ENCODE measurements around the gene SHANK3.

DNA sequence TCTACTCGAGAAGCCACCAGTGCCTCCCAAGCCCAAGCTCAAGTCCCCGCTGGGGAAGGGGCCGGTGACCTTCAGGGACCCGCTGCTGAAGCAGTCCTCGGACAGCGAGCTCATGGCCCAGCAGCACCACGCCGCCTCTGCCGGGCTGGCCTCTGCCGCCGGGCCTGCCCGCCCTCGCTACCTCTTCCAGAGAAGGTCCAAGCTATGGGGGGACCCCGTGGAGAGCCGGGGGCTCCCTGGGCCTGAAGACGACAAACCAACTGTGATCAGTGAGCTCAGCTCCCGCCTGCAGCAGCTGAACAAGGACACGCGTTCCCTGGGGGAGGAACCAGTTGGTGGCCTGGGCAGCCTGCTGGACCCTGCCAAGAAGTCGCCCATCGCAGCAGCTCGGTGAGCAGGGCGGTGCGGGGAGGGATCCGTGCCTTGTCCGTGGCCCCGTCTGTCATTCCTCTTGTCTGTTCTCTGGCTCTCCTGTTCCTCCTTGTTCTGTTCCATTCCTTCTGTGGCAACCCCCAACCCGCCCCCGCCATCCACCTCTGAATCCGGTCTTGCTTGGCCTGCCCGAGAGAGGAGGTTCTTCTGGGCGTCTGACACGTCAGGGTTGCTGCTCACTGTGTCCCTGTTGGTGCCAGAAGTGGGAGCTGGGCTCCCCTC is 49.6 kb downstream of the SHANK3 start:
- no peak for TF ChIP-seq EZH2 (IDR thresholded peaks at IDR 0.05; ENCODE audit: insufficient read depth, poor library complexity, severe bottlenecking)
- no peak for TF ChIP-seq EZH2phosphoT487 (IDR thresholded peaks at IDR 0.05; ENCODE audit: insufficient read depth, low read depth)

Measured in GM23248 (cell line).